ENCODE results near the gene MYL4.

Gene MYL4

GRCh38 chr17:47243737-47244598, 34.8 kb downstream of the MYL4 start:
- Histone ChIP-seq H3K4me3 (ENCODE audit: low read length) (no peak overlapping the region), H3K4me1 (ENCODE audit: insufficient read depth, low read length) (no peaks in the 10 kb centered on the region), H2AFZ (ENCODE audit: low read depth, low read length) (no peak overlapping the region), H3K9me3 (ENCODE audit: low read length) (no peaks in the 10 kb centered on the region), H3K27me3 (ENCODE audit: insufficient read depth, low read length) (peaks cover 17% of the 10 kb centered on the region), H3K36me3 (ENCODE audit: insufficient read depth, low read length) (no peaks in the 10 kb centered on the region)

- H3K27me3 ChIP-seq (ENCODE audit: insufficient read depth, low read length): peaks cover 17% of the 10 kb centered on the region
- H3K9me3 ChIP-seq (ENCODE audit: low read length): no peaks in the 10 kb centered on the region
- H3K36me3 ChIP-seq (ENCODE audit: insufficient read depth, low read length): no peaks in the 10 kb centered on the region
- no peaks in the 10 kb centered on the region for H3K4me1 ChIP-seq (ENCODE audit: insufficient read depth, low read length)
- no peak overlapping the region for H2AFZ ChIP-seq (ENCODE audit: low read depth, low read length)
- no peak overlapping the region for H3K4me3 ChIP-seq (ENCODE audit: low read length)
Observed at GRCh38 chr17:47244697-47245096, 35.5 kb downstream of the MYL4 start.

- Histone ChIP-seq H3K4me3 (ENCODE audit: low read length) (no peak overlapping the region), H3K9me3 (ENCODE audit: low read length) (no peaks in the 10 kb centered on the region), H3K36me3 (ENCODE audit: insufficient read depth, low read length) (no peaks in the 10 kb centered on the region), H3K27me3 (ENCODE audit: insufficient read depth, low read length) (peaks cover 17% of the 10 kb centered on the region), H3K4me1 (ENCODE audit: insufficient read depth, low read length) (peaks cover 2% of the 10 kb centered on the region), H2AFZ (ENCODE audit: low read depth, low read length) (no peak overlapping the region)
Observed at GRCh38 chr17:47246120-47246519, 37.0 kb downstream of the MYL4 start.

GRCh38 chr17:47250855-47251254, 41.7 kb downstream of the MYL4 start:
- peaks cover 16% of the 10 kb centered on the region for H3K4me1 ChIP-seq (ENCODE audit: insufficient read depth, low read length)
- no peaks in the 10 kb centered on the region for H3K36me3 ChIP-seq (ENCODE audit: insufficient read depth, low read length)
- no peaks in the 10 kb centered on the region for H3K9me3 ChIP-seq (ENCODE audit: low read length)
- no peak overlapping the region for H2AFZ ChIP-seq (ENCODE audit: low read depth, low read length)
- no peak overlapping the region for H3K4me3 ChIP-seq (ENCODE audit: low read length)
- H3K27me3 ChIP-seq (ENCODE audit: insufficient read depth, low read length): peaks cover 19% of the 10 kb centered on the region

- peaks cover 16% of the 10 kb centered on the region for H3K27me3 ChIP-seq (ENCODE audit: insufficient read depth, low read length)
- H2AFZ ChIP-seq (ENCODE audit: low read depth, low read length): no peak overlapping the region
- H3K36me3 ChIP-seq (ENCODE audit: insufficient read depth, low read length): no peaks in the 10 kb centered on the region
- peaks cover 16% of the 10 kb centered on the region for H3K4me1 ChIP-seq (ENCODE audit: insufficient read depth, low read length)
- no peaks in the 10 kb centered on the region for H3K9me3 ChIP-seq (ENCODE audit: low read length)
- H3K4me3 ChIP-seq (ENCODE audit: low read length): no peak overlapping the region
Observed at GRCh38 chr17:47251421-47251940, 42.3 kb downstream of the MYL4 start.

- no peaks in the 10 kb centered on the region for H3K36me3 ChIP-seq (ENCODE audit: insufficient read depth, low read length)
- no peaks in the 10 kb centered on the region for H3K9me3 ChIP-seq (ENCODE audit: low read length)
- peaks cover 16% of the 10 kb centered on the region for H3K4me1 ChIP-seq (ENCODE audit: insufficient read depth, low read length)
- H3K4me3 ChIP-seq (ENCODE audit: low read length): no peak overlapping the region
- H3K27me3 ChIP-seq (ENCODE audit: insufficient read depth, low read length): peaks cover 16% of the 10 kb centered on the region
- no peak overlapping the region for H2AFZ ChIP-seq (ENCODE audit: low read depth, low read length)
Observed at GRCh38 chr17:47252209-47252608, 43.1 kb downstream of the MYL4 start.

GRCh38 chr17:47252766-47253512, 43.8 kb downstream of the MYL4 start:
- peaks cover 16% of the 10 kb centered on the region for H3K27me3 ChIP-seq (ENCODE audit: insufficient read depth, low read length)
- peak overlapping the region; percentile 55 for H3K4me3 ChIP-seq (ENCODE audit: low read length)

GRCh38 chr17:47253541-47254402, 44.6 kb downstream of the MYL4 start, which contains the start of gene ITGB3:
TSS of gene ITGB3 (plus strand) at chr17:47253827. CDS start at chr17:47253862, 35 bp downstream.
- Histone ChIP-seq H3K4me3 (ENCODE audit: low read length) (peak within 1 kb of the TSS; percentile 55), H3K27me3 (ENCODE audit: insufficient read depth, low read length) (peaks cover 16% of the 10 kb centered on the region), H3K9me3 (ENCODE audit: low read length) (no peaks in the 10 kb centered on the region), H2AFZ (ENCODE audit: low read depth, low read length) (peak within 1 kb of the TSS; percentile 90), H3K4me1 (ENCODE audit: insufficient read depth, low read length) (peaks cover 16% of the 10 kb centered on the region), H3K36me3 (ENCODE audit: insufficient read depth, low read length) (no peaks in the 10 kb centered on the region)

More at GRCh38 chr17:47252766-47253512, 43.8 kb downstream of the MYL4 start:
- H3K4me1 ChIP-seq (ENCODE audit: insufficient read depth, low read length): peaks cover 16% of the 10 kb centered on the region
- H3K36me3 ChIP-seq (ENCODE audit: insufficient read depth, low read length): no peaks in the 10 kb centered on the region
- H2AFZ ChIP-seq (ENCODE audit: low read depth, low read length): no peak overlapping the region
- H3K9me3 ChIP-seq (ENCODE audit: low read length): no peaks in the 10 kb centered on the region

GRCh38 chr17:47254403-47254943, 45.3 kb downstream of the MYL4 start:
- Histone ChIP-seq H3K27me3 (ENCODE audit: insufficient read depth, low read length) (peaks cover 16% of the 10 kb centered on the region), H3K4me1 (ENCODE audit: insufficient read depth, low read length) (peaks cover 16% of the 10 kb centered on the region), H3K9me3 (ENCODE audit: low read length) (no peaks in the 10 kb centered on the region), H2AFZ (ENCODE audit: low read depth, low read length) (peak overlapping the region; percentile 90), H3K36me3 (ENCODE audit: insufficient read depth, low read length) (no peaks in the 10 kb centered on the region), H3K4me3 (ENCODE audit: low read length) (peak overlapping the region; percentile 55)

- Histone ChIP-seq H3K27me3 (ENCODE audit: insufficient read depth, low read length) (peaks cover 12% of the 10 kb centered on the region), H3K4me1 (ENCODE audit: insufficient read depth, low read length) (peaks cover 6% of the 10 kb centered on the region), H2AFZ (ENCODE audit: low read depth, low read length) (no peak overlapping the region), H3K36me3 (ENCODE audit: insufficient read depth, low read length) (no peaks in the 10 kb centered on the region), H3K4me3 (ENCODE audit: low read length) (no peak overlapping the region), H3K9me3 (ENCODE audit: low read length) (no peaks in the 10 kb centered on the region)
Observed at GRCh38 chr17:47257651-47258339, 48.6 kb downstream of the MYL4 start.

- H3K4me3 ChIP-seq (ENCODE audit: low read length): no peak overlapping the region
Observed at GRCh38 chr17:47262586-47262985, 53.4 kb downstream of the MYL4 start.

GRCh38 chr17:47264166-47264565, 55.0 kb downstream of the MYL4 start:
- Histone ChIP-seq H3K9me3 (ENCODE audit: low read length) (peaks cover 5% of the 10 kb centered on the region), H3K4me3 (ENCODE audit: low read length) (no peak overlapping the region), H3K4me1 (ENCODE audit: insufficient read depth, low read length) (peaks cover 11% of the 10 kb centered on the region), H3K27me3 (ENCODE audit: insufficient read depth, low read length) (no peaks in the 10 kb centered on the region), H3K36me3 (ENCODE audit: insufficient read depth, low read length) (no peaks in the 10 kb centered on the region), H2AFZ (ENCODE audit: low read depth, low read length) (no peak overlapping the region)

More at GRCh38 chr17:47262586-47262985, 53.4 kb downstream of the MYL4 start:
- Histone ChIP-seq H3K27me3 (ENCODE audit: insufficient read depth, low read length) (no peaks in the 10 kb centered on the region), H3K4me1 (ENCODE audit: insufficient read depth, low read length) (peaks cover 11% of the 10 kb centered on the region), H3K36me3 (ENCODE audit: insufficient read depth, low read length) (no peaks in the 10 kb centered on the region), H3K9me3 (ENCODE audit: low read length) (no peaks in the 10 kb centered on the region), H2AFZ (ENCODE audit: low read depth, low read length) (no peak overlapping the region)
